Measurements from ENCODE around the gene TNFRSF14.
A peak's percentile ranks its signal among the peaks of the same experiment; 100 is the strongest.

Gene TNFRSF14

DNA sequence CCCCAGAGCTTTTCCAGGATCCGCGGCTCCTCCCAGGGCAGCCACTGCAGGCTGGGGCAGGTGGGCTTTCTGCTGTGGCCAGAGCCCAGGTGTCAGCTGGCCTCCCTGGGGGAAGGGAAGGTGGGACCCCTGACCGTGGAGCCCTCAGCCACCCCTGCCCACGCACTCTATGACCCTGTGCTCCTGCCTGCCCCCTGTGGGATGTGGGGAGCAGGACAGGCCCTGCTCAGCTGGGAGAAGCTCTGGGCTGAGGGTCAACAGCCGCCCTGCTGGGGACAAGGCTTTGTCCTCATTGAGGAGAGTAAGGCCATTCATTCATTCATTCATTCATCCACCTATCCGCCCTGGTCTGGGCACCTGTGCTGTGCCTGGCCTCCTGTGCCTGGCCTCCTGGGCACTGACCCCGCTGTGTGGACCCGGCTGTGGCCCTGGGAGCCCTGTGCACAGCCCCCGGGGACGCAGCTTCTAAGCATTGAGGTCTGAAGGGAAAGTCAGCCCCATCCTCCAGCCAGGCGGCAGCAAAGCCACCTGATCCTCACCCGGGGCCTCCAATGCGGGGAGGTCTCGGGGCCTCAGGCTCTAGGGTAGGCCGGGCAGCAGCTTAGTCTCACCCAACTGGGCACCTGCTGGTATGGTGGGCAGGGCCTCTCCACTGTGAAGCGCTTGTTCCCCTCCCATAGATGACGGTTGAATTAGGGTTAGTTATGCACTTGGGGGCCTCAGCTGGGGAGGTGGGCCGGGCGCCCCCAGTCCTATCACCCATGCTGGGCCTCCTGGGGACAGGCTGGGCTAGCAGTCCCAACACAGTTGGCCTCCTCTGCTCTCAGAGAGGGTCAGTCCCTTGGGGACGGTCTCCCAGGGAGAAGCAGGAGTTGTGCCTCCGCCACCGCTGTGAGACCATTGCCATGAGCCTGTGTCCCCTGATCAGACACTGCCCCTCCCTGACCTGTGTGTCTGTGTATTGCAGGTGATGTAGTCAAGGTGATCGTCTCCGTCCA is 6.0 kb downstream of the TNFRSF14 start:
- TF ChIP-seq, protein P1, sequence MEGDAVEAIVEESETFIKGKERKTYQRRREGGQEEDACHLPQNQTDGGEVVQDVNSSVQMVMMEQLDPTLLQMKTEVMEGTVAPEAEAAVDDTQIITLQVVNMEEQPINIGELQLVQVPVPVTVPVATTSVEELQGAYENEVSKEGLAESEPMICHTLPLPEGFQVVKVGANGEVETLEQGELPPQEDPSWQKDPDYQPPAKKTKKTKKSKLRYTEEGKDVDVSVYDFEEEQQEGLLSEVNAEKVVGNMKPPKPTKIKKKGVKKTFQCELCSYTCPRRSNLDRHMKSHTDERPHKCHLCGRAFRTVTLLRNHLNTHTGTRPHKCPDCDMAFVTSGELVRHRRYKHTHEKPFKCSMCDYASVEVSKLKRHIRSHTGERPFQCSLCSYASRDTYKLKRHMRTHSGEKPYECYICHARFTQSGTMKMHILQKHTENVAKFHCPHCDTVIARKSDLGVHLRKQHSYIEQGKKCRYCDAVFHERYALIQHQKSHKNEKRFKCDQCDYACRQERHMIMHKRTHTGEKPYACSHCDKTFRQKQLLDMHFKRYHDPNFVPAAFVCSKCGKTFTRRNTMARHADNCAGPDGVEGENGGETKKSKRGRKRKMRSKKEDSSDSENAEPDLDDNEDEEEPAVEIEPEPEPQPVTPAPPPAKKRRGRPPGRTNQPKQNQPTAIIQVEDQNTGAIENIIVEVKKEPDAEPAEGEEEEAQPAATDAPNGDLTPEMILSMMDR (IDR thresholded peaks at IDR 0.05), result peak; percentile 7 to 15
- Histone ChIP-seq H3K27me3 (peaks cover 0 to 20% of the 10 kb centered on the region in 2 donors), H3K9me3 (no peaks in the 10 kb centered on the region), H3K27ac (no peak overlapping the region), H3K36me3 (peaks cover 0 to 58% (median 33%) of the 10 kb centered on the region in 3 donors), H3K4me3 (no peak overlapping the region), H3K4me1 (peaks cover 0 to 12% (median 7%) of the 10 kb centered on the region in 4 donors)
- no peak for DNase-seq
- intact Hi-C loops (cut with DNase I; ENCODE audit: low total_unique reads), result no loop called here

DNA sequence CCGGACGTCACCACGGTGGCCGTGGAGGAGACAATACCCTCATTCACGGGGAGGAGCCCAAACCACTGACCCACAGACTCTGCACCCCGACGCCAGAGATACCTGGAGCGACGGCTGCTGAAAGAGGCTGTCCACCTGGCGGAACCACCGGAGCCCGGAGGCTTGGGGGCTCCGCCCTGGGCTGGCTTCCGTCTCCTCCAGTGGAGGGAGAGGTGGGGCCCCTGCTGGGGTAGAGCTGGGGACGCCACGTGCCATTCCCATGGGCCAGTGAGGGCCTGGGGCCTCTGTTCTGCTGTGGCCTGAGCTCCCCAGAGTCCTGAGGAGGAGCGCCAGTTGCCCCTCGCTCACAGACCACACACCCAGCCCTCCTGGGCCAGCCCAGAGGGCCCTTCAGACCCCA is 7.0 kb downstream of the TNFRSF14 start:
- Histone ChIP-seq H3K27me3 (peaks cover 0 to 25% of the 10 kb centered on the region in 2 donors), H3K4me3 (no peak overlapping the region), H3K36me3 (peaks cover 0 to 55% (median 33%) of the 10 kb centered on the region in 3 donors), H3K27ac (no peak overlapping the region), H3K4me1 (peaks cover 0 to 2% (median 0%) of the 10 kb centered on the region in 4 donors), H3K9me3 (no peaks in the 10 kb centered on the region)
- TF ChIP-seq, protein P1 (IDR thresholded peaks at IDR 0.05), result no peak
- no peak for DNase-seq
- intact Hi-C loops (cut with DNase I; ENCODE audit: low total_unique reads), result no loop called here

DNA sequence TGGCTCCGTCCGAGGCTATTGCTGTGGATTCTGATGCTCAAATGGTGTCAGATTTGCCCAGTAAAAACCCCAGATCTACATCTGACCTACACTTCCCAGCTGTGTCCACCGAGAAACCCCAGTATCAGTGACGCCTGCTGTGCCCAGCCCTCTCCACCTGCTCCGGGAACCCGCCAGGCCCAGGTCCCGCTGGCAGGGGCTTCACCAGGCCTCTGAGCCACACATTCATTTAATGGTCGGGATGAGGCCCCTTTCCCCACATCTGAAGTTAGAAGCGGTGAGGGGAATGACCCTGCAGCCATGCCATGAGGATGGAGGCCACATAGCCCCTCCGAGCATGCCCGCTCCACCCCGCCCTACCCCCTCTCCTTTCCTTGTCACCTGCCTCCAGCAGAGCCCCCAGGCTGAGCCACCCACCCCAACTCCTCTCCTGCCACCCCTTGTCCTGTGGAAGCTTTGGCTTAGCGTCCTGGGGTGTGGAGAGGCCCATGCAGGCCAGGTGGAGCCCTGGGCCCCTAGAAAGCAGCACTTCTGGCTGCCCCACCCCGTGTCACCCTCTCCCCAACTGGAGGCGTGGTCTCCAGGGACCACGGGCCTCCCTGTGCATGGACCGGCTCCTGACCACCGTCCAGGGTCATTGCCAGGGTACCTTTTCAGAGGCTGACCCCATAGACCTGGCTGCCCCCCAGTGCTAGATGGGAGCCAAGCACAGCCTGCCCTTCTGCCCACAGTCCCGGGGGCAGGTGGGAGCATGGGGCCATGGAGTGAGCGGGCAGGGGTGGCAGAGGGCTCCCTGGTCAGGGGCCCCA is 8.0 kb downstream of the TNFRSF14 start:
- H3K27ac ChIP-seq, result no peak overlapping the region
- TF ChIP-seq, protein P1 (IDR thresholded peaks at IDR 0.05), result no peak
- no peaks in the 10 kb centered on the region for H3K9me3 ChIP-seq
- H3K4me1 ChIP-seq, result no peaks in the 10 kb centered on the region
- H3K36me3 ChIP-seq, result peaks cover 0 to 45% (median 33%) of the 10 kb centered on the region in 3 donors
- no peak overlapping the region for H3K4me3 ChIP-seq
- DNase-seq, result no peak
- intact Hi-C loops (cut with DNase I; ENCODE audit: low total_unique reads), result no loop called here
- H3K27me3 ChIP-seq, result peaks cover 0 to 25% of the 10 kb centered on the region in 2 donors

DNA sequence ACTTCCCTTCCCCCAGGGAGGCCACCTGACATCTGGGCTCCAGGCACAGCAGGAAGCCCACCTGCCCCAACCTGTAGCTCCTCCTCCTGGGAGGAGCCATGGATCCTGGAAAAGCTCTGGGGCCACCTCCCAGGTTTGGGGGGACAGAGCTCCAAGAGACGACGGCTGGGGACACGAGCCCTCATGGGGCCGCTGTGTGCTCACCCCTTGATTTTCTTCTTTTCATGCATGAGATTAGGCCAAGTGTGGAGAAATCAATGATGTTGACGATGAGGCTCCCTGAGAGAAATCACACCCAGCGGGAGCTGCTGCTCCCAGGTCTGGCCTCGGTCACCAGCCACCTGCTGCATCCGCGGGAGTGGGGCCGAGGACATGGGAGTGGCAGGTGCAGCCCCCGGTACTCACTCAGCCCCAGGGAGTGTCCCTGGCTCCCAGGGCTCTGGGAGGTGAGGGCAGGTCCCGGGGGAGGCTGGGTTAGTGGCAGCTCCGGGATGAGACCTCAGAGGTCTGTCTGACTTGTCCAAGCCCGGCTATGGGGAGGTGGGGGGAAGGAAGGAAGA is 8.7 kb downstream of the TNFRSF14 start:
- TF ChIP-seq, protein P1 (IDR thresholded peaks at IDR 0.05), result no peak
- H3K4me3 ChIP-seq, result no peak overlapping the region
- H3K4me1 ChIP-seq, result no peaks in the 10 kb centered on the region
- H3K9me3 ChIP-seq, result no peaks in the 10 kb centered on the region
- no peak for DNase-seq
- H3K36me3 ChIP-seq, result peaks cover 0 to 39% (median 28%) of the 10 kb centered on the region in 3 donors
- H3K27ac ChIP-seq, result no peak overlapping the region
- intact Hi-C loops (cut with DNase I; ENCODE audit: low total_unique reads), result no loop called here
- peaks cover 0 to 25% of the 10 kb centered on the region in 2 donors for H3K27me3 ChIP-seq

Data from tibial artery (tissue), 4 donors.